Measurements from ENCODE around the gene CA12. TPM values are rescaled to one million over a fixed set of nuclear protein-coding genes. Genes with fewer than 3 reads are reported as not detected.
A peak's percentile ranks its signal among the peaks of the same experiment; 100 is the strongest.

CA12 gene
- total and polyA plus RNA-seq, 2 of the 8 experiments (the other 6 are each of a cell fraction or from before 2014, with no cell fraction given) = 4.7 to 4.9 TPM

DNA sequence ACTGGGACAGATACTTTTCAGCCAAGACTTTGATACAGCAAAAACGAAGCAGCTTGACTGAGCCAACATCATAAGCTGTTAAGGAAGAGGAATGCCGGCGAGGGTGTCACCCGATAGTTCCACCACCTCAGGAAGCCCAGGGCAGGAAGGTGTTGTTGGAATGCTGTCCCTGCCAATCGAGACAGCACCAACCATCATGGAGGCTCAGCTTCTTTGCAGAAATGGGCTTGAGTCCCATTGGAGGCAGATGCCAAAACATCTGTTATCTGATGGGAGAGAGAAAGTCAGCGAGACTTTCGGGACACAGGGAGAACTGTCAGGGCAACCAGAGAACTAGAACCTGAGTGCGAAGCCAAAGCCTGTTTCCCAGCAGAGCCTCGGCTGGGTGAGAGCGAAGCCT is 50.7 kb downstream of the CA12 start:
- Histone ChIP-seq H4K5ac (ENCODE audit: insufficient read length, low read depth, low read length) (no peak overlapping the region), H2BK15ac (ENCODE audit: low read length) (no peak overlapping the region; the same call in 1 of the 2 replicates), H3K27me3 (replicated peaks in 1 of 4; ENCODE audit: control insufficient read depth in 3 of 4, extremely low read depth in 1 of 4, insufficient read depth in 3 of 4, low read length in 3 of 4) (no peaks in the 10 kb centered on the region), H2BK120ac (replicated peaks; ENCODE audit: low read depth, low read length) (no peak overlapping the region), H3K4me3 (ENCODE audit: extremely low read depth in 1 of 4, insufficient read depth in 2 of 4, low read depth in 3 of 4, low read length in 4 of 4) (no peak overlapping the region), H3K9me3 (ENCODE audit: insufficient read depth in 2 of 2, low read depth in 1 of 2, low read length in 1 of 2) (no peaks in the 10 kb centered on the region), H2AFZ (ENCODE audit: low read length) (no peak overlapping the region), H3K4ac (replicated peaks; ENCODE audit: insufficient read length, low read depth, low read length) (no peak overlapping the region), H2BK12ac (ENCODE audit: low read depth, low read length) (no peak overlapping the region), H3K79me1 (ENCODE audit: low read depth, low read length) (no peaks in the 10 kb centered on the region), H3K9ac (replicated peaks in 1 of 4; ENCODE audit: extremely low read depth in 1 of 4, low read depth in 3 of 4, low read length in 3 of 4) (no peak overlapping the region), H3K14ac (ENCODE audit: insufficient read length) (no peak overlapping the region), H3K79me2 (ENCODE audit: control insufficient read depth in 1 of 2, insufficient read depth in 2 of 2, low read length in 2 of 2) (no peaks in the 10 kb centered on the region), H3K4me1 (replicated peaks in 1 of 4; ENCODE audit: control insufficient read depth in 3 of 4, insufficient read depth in 4 of 4, low read length in 3 of 4) (no peaks in the 10 kb centered on the region; a peak in 1 of 7 replicates), H3K4me2 (ENCODE audit: insufficient read depth in 1 of 2, low read depth in 2 of 2, low read length in 2 of 2) (no peak overlapping the region), H4K91ac (replicated peaks; ENCODE audit: insufficient read length, low read length) (peak overlapping the region; percentile 11), H2AK5ac (ENCODE audit: low read depth, low read length) (no peak overlapping the region), H2BK20ac (ENCODE audit: low read length) (no peak overlapping the region), H3K36me3 (ENCODE audit: control insufficient read depth in 2 of 4, insufficient read depth in 4 of 4, low read length in 3 of 4) (no peaks in the 10 kb centered on the region), H4K20me1 (replicated peaks in 1 of 2; ENCODE audit: control insufficient read depth in 1 of 2, insufficient read depth in 2 of 2, low read length in 2 of 2) (no peaks in the 10 kb centered on the region), H4K8ac (ENCODE audit: extremely low read depth, insufficient read depth, low read length) (no peak overlapping the region; the same call in 1 of the 2 replicates), H3K23ac (ENCODE audit: insufficient read length) (no peak overlapping the region), H3K27ac (ENCODE audit: low read depth, low read length) (no peak overlapping the region), H3K23me2 (ENCODE audit: low read depth, low read length) (no peaks in the 10 kb centered on the region), H2BK5ac (ENCODE audit: low read depth, low read length) (no peak overlapping the region), H3K56ac (replicated peaks; ENCODE audit: insufficient read length, low read depth, low read length) (no peak overlapping the region), H3K18ac (ENCODE audit: extremely low read depth, low read length) (no peak overlapping the region)
- CTCF ChIA-PET (ENCODE audit: partially characterized antibody) = interaction anchor here (1.2 to 1.8 kb wide), 3 partner anchors 8 to 81 kb away, joined by 3 to 5 read pairs (median 3); no protein-coding TSS in a partner anchor
- POLR2A ChIA-PET (ENCODE audit: partially characterized antibody) = no interaction called here
- no peak for DNase-seq (ENCODE audit: low read depth in 1 of 2, low spot score in 2 of 2)
- TF ChIP-seq BCL11A (IDR thresholded peaks at IDR 0.05; ENCODE audit: low read depth in 2 of 2, low read length in 2 of 2) = no peak
- TF ChIP-seq GABPA (IDR thresholded peaks at IDR 0.05; ENCODE audit: borderline replicate concordance, insufficient read depth, low read length) = no peak
- no peak for TF ChIP-seq KDM5A (IDR thresholded peaks at IDR 0.05; ENCODE audit: low read length)
- TF ChIP-seq RBBP5 (IDR thresholded peaks at IDR 0.05; ENCODE audit: borderline replicate concordance, low read depth, low read length) = no peak
- no peak for TF ChIP-seq NRF1 (IDR thresholded peaks at IDR 0.05; ENCODE audit: low read depth, low read length)
- TF ChIP-seq USF2 (IDR thresholded peaks at IDR 0.05; ENCODE audit: low read length) = no peak
- no peak for TF ChIP-seq CEBPB (IDR thresholded peaks at IDR 0.05; ENCODE audit: low read depth, low read length)
- no peak for TF ChIP-seq TAF1 (IDR thresholded peaks at IDR 0.05; ENCODE audit: low read depth, low read length)
- TF ChIP-seq HDAC6 (IDR thresholded peaks at IDR 0.05; ENCODE audit: low read depth, low read length) = no peak
- no peak for FAIRE-seq
- 90% methylated on average over 10 of the region's 10 CpGs; no CpG with 5 or more reads in 1 of the 2 experiments for WGBS, 2 experiments (ENCODE audit: extremely low coverage in 1 of 2, insufficient coverage in 1 of 2, insufficient read length in 1 of 2, insufficient replicate concordance in 2 of 2, low coverage in 1 of 2, low lambda C conversion rate in 2 of 2, missing lambda C conversion rate in 1 of 2)
